ENCODE data around the gene NUP50. TPM values are rescaled to one million over a fixed set of nuclear protein-coding genes. Genes with fewer than 3 reads are reported as not detected.
A peak's percentile ranks its signal among the peaks of the same experiment; 100 is the strongest.

The NUP50 gene
- total RNA-seq, 6 donors from 2014 or later = 57.9 to 115 (median 66.7) TPM

DNA sequence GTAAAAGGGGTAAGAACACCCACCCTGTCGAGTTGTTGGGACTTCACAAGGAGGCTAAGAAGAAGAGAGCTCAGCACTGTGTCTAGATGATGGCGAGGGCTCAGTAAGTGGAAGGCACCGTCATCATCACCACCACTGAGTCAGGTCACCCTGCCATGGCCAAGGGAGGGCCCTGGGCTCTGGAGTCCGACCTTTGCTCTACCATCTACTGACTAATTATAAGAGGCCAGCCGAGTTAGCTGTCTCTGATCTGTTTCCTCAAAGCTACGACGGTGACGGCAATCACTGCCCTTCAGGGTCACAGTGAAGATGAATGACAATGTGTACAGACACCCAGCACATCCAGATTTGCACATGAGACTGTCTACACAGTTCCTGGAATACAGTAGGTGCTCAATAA lies 47.7 kb downstream of the NUP50 start:
- no peaks in the 10 kb centered on the region for H3K27me3 ChIP-seq
- TF ChIP-seq POLR2AphosphoS5 (IDR thresholded peaks at IDR 0.05) = no peak
- TF ChIP-seq, protein P1, sequence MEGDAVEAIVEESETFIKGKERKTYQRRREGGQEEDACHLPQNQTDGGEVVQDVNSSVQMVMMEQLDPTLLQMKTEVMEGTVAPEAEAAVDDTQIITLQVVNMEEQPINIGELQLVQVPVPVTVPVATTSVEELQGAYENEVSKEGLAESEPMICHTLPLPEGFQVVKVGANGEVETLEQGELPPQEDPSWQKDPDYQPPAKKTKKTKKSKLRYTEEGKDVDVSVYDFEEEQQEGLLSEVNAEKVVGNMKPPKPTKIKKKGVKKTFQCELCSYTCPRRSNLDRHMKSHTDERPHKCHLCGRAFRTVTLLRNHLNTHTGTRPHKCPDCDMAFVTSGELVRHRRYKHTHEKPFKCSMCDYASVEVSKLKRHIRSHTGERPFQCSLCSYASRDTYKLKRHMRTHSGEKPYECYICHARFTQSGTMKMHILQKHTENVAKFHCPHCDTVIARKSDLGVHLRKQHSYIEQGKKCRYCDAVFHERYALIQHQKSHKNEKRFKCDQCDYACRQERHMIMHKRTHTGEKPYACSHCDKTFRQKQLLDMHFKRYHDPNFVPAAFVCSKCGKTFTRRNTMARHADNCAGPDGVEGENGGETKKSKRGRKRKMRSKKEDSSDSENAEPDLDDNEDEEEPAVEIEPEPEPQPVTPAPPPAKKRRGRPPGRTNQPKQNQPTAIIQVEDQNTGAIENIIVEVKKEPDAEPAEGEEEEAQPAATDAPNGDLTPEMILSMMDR (IDR thresholded peaks at IDR 0.05) = no peak
- no peak for TF ChIP-seq EP300 (IDR thresholded peaks at IDR 0.05)
- no peak for TF ChIP-seq POLR2A (IDR thresholded peaks at IDR 0.05)
- no peak overlapping the region for H3K4me3 ChIP-seq
- no peak for DNase-seq
- H3K4me1 ChIP-seq = peaks cover 8 to 29% (median 19%) of the 10 kb centered on the region in 4 donors
- H3K27ac ChIP-seq = no peak overlapping the region
- ATAC-seq (ENCODE audit: low FRiP score in 2 of 2) = no peak
- H3K36me3 ChIP-seq = peaks cover 0 to 14% (median 3%) of the 10 kb centered on the region in 4 donors
- no peaks in the 10 kb centered on the region for H3K9me3 ChIP-seq
- WGBS, 2 donors = 89 to 95% methylated on average over 8 of the region's 8 CpGs

DNA sequence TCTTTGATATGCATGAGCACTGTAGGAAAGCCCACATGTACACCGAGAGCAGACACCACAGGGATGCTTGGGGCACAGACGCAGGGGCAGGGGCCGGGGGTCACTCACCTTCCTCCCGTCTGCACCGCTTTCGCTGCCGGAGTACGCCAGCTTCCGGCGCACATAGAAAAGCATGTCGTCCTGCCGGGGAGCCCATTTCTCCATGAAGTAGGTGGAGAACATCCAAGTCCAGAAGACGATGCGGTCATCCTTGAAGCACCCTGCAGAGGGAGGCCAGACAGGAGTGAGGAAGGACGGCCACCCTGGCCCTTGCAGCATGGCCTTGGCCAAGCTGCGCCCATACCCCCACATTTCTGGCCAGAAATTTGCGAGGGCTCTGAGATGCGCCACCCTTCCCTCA lies 48.1 kb downstream of the NUP50 start:
- peak overlapping the region in 3 of 4 donors; percentile 4 to 39 (median 38) for H3K4me3 ChIP-seq
- H3K27ac ChIP-seq = peak overlapping the region in 2 of 4 donors; percentile 62 to 72
- H3K4me1 ChIP-seq = peaks cover 12 to 33% (median 21%) of the 10 kb centered on the region in 4 donors
- 90 to 94% methylated on average over 5 to 18 of the region's 18 CpGs for WGBS, 2 donors
- peaks cover 0 to 14% (median 3%) of the 10 kb centered on the region in 4 donors for H3K36me3 ChIP-seq
- H3K27me3 ChIP-seq = no peaks in the 10 kb centered on the region
- H3K9me3 ChIP-seq = no peaks in the 10 kb centered on the region
- peak in 1 of 2 donors; percentile 50 for DNase-seq
- TF ChIP-seq, protein P1 (IDR thresholded peaks at IDR 0.05) = no peak
- no peak for TF ChIP-seq EP300 (IDR thresholded peaks at IDR 0.05)
- no peak for TF ChIP-seq POLR2AphosphoS5 (IDR thresholded peaks at IDR 0.05)
- TF ChIP-seq POLR2A (IDR thresholded peaks at IDR 0.05) = no peak
- ATAC-seq (ENCODE audit: low FRiP score in 2 of 2) = peak in 1 of 2 donors; percentile 33

DNA sequence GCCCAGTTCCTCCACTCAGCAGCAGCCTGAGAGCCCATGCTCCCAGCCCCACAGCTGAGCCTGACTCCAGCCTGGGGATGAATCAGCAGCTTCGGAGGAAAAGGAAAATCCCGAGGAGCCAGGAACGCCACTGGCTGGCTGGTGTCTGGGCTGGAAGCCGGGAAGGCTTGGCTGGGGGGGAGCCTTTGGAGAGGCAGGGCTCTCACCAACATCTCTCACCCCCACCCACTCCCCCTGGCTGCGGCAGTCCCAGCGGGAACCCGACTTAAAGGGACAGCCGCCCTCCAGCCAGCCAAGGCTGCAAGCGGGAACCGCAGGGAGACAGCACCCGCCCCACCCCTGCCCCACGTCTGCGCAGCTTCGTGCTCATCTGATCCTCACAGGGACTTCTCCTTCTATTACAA lies 48.6 kb downstream of the NUP50 start:
- 44 to 51% methylated on average over 8 to 14 of the region's 14 CpGs for WGBS, 2 donors
- peak; percentile 65 to 84 for ATAC-seq (ENCODE audit: low FRiP score in 2 of 2)
- H3K27me3 ChIP-seq = no peaks in the 10 kb centered on the region
- H3K4me3 ChIP-seq = peak overlapping the region in 3 of 4 donors; percentile 4 to 39 (median 38)
- peaks cover 0 to 14% (median 3%) of the 10 kb centered on the region in 4 donors for H3K36me3 ChIP-seq
- no peaks in the 10 kb centered on the region for H3K9me3 ChIP-seq
- TF ChIP-seq EP300 (IDR thresholded peaks at IDR 0.05) (no peak), POLR2A (IDR thresholded peaks at IDR 0.05) (no peak), POLR2AphosphoS5 (IDR thresholded peaks at IDR 0.05) (no peak)
- TF ChIP-seq, protein P1 (IDR thresholded peaks at IDR 0.05) = no peak
- DNase-seq = peak; percentile 63 to 85
- H3K27ac ChIP-seq = peak overlapping the region; percentile 26 to 72 (median 56)
- H3K4me1 ChIP-seq = peaks cover 12 to 33% (median 21%) of the 10 kb centered on the region in 4 donors

DNA sequence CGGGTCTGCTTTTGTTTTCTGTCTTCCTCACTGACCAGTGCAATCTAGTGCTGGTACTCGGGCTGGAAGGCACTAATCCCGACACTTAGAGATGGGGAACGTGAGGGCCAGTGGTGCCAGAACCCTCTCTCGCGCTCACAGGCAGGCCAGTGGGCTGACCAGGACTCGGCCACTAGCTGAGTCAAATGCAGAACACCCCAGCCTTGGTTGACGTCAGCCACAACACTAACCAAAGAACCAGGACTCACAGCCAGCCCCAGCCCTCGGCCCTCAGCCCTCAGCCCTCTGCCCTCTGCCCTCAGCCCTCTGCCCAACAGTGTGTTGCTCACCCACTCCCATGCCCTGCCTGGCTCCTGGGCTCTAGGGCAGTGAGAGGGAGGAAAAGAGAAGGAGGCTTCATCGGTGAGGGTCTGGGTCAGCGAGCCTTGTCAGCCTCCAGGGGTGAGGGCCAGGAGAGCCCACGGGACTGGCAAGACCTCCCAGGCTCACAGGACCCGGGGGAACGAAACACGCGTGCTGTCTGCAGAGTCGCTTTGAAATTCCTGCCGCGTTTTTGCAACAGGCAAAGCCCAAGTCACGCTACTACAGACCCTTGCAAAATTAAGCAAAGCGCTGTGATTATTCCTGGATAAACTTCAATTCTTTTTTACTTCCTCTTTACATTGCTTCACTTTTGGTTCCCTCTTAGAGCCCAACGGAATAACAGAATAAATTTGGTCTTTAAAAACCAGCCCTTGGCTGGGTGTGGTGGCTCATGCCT lies 49.4 kb downstream of the NUP50 start:
- H3K27ac ChIP-seq = peak overlapping the region; percentile 26 to 72 (median 56)
- TF ChIP-seq, protein P1 (IDR thresholded peaks at IDR 0.05) = no peak
- peak in 1 of 4 donors; percentile 23 for TF ChIP-seq POLR2A (IDR thresholded peaks at IDR 0.05)
- H3K27me3 ChIP-seq = no peaks in the 10 kb centered on the region
- DNase-seq = peak; percentile 50 to 59
- WGBS, 2 donors = 49 to 53% methylated on average over 22 of the region's 22 CpGs
- peaks cover 12 to 33% (median 21%) of the 10 kb centered on the region in 4 donors for H3K4me1 ChIP-seq
- H3K36me3 ChIP-seq = peaks cover 0 to 9% (median 3%) of the 10 kb centered on the region in 4 donors
- H3K4me3 ChIP-seq = peak overlapping the region in 3 of 4 donors; percentile 4 to 39 (median 38)
- peak; percentile 44 to 85 for ATAC-seq (ENCODE audit: low FRiP score in 2 of 2)
- H3K9me3 ChIP-seq = no peaks in the 10 kb centered on the region
